ENCODE results near the gene CES4A. TPM values are rescaled to one million over a fixed set of nuclear protein-coding genes. Genes with fewer than 3 reads are reported as not detected.

Gene CES4A
- total and polyA plus RNA-seq, 9 of the 15 experiments (the other 6 are each of a cell fraction or from before 2014, with no cell fraction given), result 0.09 to 0.13 (median 0.11) TPM; not detected in 6

GRCh38 chr16:67028696-67029253 is 40.4 kb downstream of the CES4A start, which contains the start of gene CBFB (continued):
- peak; percentile 80 for TF ChIP-seq MGA (IDR thresholded peaks at IDR 0.05)
- no peak for TF ChIP-seq GATA2 (CRISPR knock-in tag; IDR thresholded peaks at IDR 0.05)
- TF ChIP-seq MTF1 (CRISPR knock-in tag; IDR thresholded peaks at IDR 0.05; ENCODE audit: borderline replicate concordance), result no peak
- no peak for TF ChIP-seq CEBPB (tag; IDR thresholded peaks at IDR 0.05)
- no peak for TF ChIP-seq PURB (CRISPR knock-in tag; IDR thresholded peaks at IDR 0.05; ENCODE audit: low read depth)
- peak; percentile 78 for TF ChIP-seq ESRRA (IDR thresholded peaks at IDR 0.05; ENCODE audit: borderline replicate concordance, low read depth)
- TF ChIP-seq POLR3G (IDR thresholded peaks at IDR 0.05; ENCODE audit: extremely low read depth, insufficient read length, insufficient replicate concordance), result no peak
- 0 out of 2 replicates have a peak, but pooled peaks have one; percentile 10 for TF ChIP-seq CREM (IDR thresholded peaks at IDR 0.05; ENCODE audit: low read depth)
- no peak for TF ChIP-seq FOXM1 (IDR thresholded peaks at IDR 0.05; ENCODE audit: low read depth)
- no peak for TF ChIP-seq FOXM1 (CRISPR knock-in tag; IDR thresholded peaks at IDR 0.05; ENCODE audit: low read depth)
- TF ChIP-seq XRCC4 (IDR thresholded peaks at IDR 0.05; ENCODE audit: extremely low read depth, insufficient read depth, insufficient read length), result no peak
- TF ChIP-seq SP2 (IDR thresholded peaks at IDR 0.05; ENCODE audit: extremely low read depth, low read depth, low read length, poor library complexity, severe bottlenecking), result no peak
- no peak for TF ChIP-seq SREBF2 (CRISPR knock-in tag; IDR thresholded peaks at IDR 0.05)
- TF ChIP-seq PHB2 (IDR thresholded peaks at IDR 0.05; ENCODE audit: low read depth), result no peak
- no peak for TF ChIP-seq MTA2 (IDR thresholded peaks at IDR 0.05; ENCODE audit: low read depth)
- TF ChIP-seq ZZZ3 (IDR thresholded peaks at IDR 0.05), result no peak
- no peak; a peak in 1 of 4 replicates for TF ChIP-seq ARNT (IDR thresholded peaks at IDR 0.05)
- TF ChIP-seq CCNT2 (IDR thresholded peaks at IDR 0.05; ENCODE audit: borderline replicate concordance, extremely low read depth, insufficient read length, low read depth, low read length), result peak; percentile 61
- no peak for TF ChIP-seq SRF (CRISPR knock-in tag; IDR thresholded peaks at IDR 0.05)

Measured in K562 (cell line).